Lower lobe of right lung (tissue), 2 donors: ENCODE results near the gene DXO. TPM values are rescaled to one million over a fixed set of nuclear protein-coding genes. Genes with fewer than 3 reads are reported as not detected.
"Not testable (repeated sequence)": the region's sequence is repeated elsewhere in the genome, so short reads cannot be mapped to it uniquely, and the experiment has no call there.

Experiments
- ATAC-seq, 2 donors: fragments of 200-7000 bp; cut with Tn5 transposase; one replicate each; pipeline ENCODE4 v1.9.1; 2020 to 2022; ENCODE audit warnings: mild to moderate bottlenecking in 2 of 2, moderate library complexity in 2 of 2
- DNase-seq: peaks from one replicate; pipeline ENCODE4 v3.0.0-alpha.2; 2020
- H3K27ac ChIP-seq: fragments of 200-600 bp; one replicate; pipeline ENCODE4 v1.8.0; 2022
- H3K27me3 ChIP-seq: fragments of 200-600 bp; one replicate; pipeline ENCODE4 v1.8.0; 2022; ENCODE audit warnings: low read depth
- H3K36me3 ChIP-seq: fragments of 200-600 bp; one replicate; pipeline ENCODE4 v1.8.0; 2022; ENCODE audit warnings: mild to moderate bottlenecking
- H3K4me1 ChIP-seq: fragments of 200-600 bp; one replicate; pipeline ENCODE4 v1.8.0; 2022
- H3K4me3 ChIP-seq: fragments of 200-600 bp; one replicate; pipeline ENCODE4 v1.8.0; 2022; ENCODE audit warnings: mild to moderate bottlenecking
- H3K9me3 ChIP-seq: fragments of 200-600 bp; one replicate; pipeline ENCODE4 v1.8.0; 2022
- intact Hi-C: fragments of 100-400 bp; cut with DNase I; formaldehyde crosslinking; loops from one replicate; pipeline ENCODE4 v1.11.0; 2022
- long read RNA-seq: library from polyadenylated mRNA; unstranded; transcript quantifications from one replicate; pipeline ENCODE4 v2.0.0, GENCODE V29; 2021
- total RNA-seq: library from RNA; stranded (reverse); fragmentation: NEBNext Ultra II Directional; extraction: Animal tissue kit (Norgen Biotek cat#: 25700); gene quantifications from one replicate; pipeline ENCODE4 v1.2.1, GENCODE V29; 2021
- TF ChIP-seq, protein P1 (sequence below): fragments of 200-600 bp; IDR thresholded peaks from one replicate; pipeline ENCODE4 v1.8.0; 2022; ENCODE audit warnings: antibody characterized with exemption, mild to moderate bottlenecking
- donor health status: DM: no; HTN: yes; CAD: no; lungs with severe emphysema.

DXO gene
- 16.5 TPM for total RNA-seq
- long read RNA-seq, transcript DXO-201 (7 exons, 1,628 nt), result major isoform, 8 of 21 reads
- long read RNA-seq, partial matches to known transcripts, result 1 of 21 reads
- long read RNA-seq, other reads (novel, unspliced or antisense), result 9 of 21 reads

DNA sequence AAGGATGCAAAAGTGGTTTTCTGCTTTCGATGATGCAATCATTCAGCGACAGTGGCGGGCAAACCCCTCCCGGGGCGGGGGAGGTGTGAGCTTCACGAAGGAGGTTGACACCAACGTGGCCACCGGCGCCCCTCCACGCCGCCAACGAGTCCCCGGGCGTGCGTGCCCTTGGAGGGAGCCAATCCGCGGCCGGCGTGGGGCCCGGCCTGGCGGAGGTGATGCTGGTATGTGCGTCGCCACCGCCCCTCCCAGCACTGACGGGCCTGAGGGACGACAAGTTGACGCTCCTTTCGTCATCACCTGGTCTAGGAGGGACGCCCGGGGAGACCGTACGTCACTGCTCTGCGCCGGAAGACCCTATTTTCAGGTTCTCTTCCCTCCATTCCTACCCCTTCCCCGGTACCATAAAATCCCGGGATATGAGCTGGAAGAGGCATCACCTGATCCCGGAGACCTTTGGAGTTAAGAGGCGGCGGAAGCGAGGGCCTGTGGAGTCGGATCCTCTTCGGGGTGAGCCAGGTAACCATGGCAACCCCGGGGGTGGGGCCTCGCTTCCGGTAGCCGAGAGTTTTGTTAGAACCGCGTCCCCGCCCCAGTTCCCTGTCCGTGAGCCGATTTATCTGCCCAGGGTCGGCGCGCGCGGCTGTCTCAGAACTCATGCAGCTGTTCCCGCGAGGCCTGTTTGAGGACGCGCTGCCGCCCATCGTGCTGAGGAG, at the start of gene DXO:
Gene DXO, minus strand, starts transcription at position 146 of the 716 bp plus-strand sequence. CDS start 463 bp downstream, outside the sequence.
- Histone ChIP-seq H3K9me3 (no peaks in the 10 kb centered on the region), H3K4me3 (peak within 1 kb of the TSS; percentile 79), H3K36me3 (peaks cover 42% of the 10 kb centered on the region), H3K27ac (peak within 1 kb of the TSS; percentile 95), H3K4me1 (peaks cover 31% of the 10 kb centered on the region), H3K27me3 (no peaks in the 10 kb centered on the region)
- TF ChIP-seq, protein P1, sequence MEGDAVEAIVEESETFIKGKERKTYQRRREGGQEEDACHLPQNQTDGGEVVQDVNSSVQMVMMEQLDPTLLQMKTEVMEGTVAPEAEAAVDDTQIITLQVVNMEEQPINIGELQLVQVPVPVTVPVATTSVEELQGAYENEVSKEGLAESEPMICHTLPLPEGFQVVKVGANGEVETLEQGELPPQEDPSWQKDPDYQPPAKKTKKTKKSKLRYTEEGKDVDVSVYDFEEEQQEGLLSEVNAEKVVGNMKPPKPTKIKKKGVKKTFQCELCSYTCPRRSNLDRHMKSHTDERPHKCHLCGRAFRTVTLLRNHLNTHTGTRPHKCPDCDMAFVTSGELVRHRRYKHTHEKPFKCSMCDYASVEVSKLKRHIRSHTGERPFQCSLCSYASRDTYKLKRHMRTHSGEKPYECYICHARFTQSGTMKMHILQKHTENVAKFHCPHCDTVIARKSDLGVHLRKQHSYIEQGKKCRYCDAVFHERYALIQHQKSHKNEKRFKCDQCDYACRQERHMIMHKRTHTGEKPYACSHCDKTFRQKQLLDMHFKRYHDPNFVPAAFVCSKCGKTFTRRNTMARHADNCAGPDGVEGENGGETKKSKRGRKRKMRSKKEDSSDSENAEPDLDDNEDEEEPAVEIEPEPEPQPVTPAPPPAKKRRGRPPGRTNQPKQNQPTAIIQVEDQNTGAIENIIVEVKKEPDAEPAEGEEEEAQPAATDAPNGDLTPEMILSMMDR, result no peak
- ATAC-seq, result peak; percentile 95 to 96
- peak; percentile 98 for DNase-seq
- intact Hi-C loops, result no loop called here

DNA sequence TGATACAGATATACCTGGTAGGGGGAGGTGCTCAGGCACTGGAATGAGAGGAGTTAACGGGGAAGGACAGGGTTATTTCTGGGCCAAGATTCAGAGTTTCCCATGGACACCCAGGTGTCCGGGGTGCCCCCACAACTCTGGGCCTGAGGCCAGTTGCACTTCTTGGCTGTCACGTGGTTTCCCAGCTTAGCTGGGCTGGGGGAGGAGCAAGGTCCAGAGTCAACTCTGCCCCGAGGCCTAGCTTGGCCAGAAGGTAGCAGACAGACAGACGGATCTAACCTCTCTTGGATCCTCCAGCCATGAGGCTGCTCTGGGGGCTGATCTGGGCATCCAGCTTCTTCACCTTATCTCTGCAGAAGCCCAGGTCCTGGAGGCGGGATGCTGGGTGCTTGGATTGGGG, 42.6 kb upstream of the DXO start, which contains the start of gene C4B:
Gene C4B, plus strand, starts transcription at position 249 of the 400 bp plus-strand sequence. Its CDS starts 51 bp downstream, at position 300.
- H3K36me3 ChIP-seq, H3K4me1 ChIP-seq, H3K4me3 ChIP-seq, intact Hi-C loops, H3K27ac ChIP-seq, H3K27me3 ChIP-seq, H3K9me3 ChIP-seq, DNase-seq: not testable (repeated sequence)
- ATAC-seq, result peak; percentile 64 to 76

DNA sequence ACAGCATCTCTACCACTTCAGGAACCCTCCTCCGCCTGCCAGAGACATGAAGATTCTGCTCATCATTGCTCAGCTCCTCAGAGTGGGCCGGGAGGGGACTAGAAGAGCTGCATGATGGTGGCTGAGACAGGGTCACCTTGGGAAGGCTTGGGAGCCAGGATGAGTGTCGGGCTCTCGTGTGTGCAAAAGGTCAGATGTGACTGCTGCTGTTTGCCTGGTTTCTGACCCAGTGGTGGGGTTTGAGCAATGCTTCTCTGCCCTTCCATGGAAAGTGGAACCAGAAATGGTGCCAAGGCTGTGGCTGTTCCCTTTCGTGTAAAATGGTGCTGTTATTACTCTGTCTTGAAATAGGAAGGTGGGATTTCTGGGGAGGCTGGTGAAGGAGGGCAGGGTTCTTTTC, 41.8 kb upstream of the DXO start:
- intact Hi-C loops, H3K4me1 ChIP-seq, H3K36me3 ChIP-seq, H3K9me3 ChIP-seq, ATAC-seq, DNase-seq, H3K27ac ChIP-seq, H3K27me3 ChIP-seq, H3K4me3 ChIP-seq: not testable (repeated sequence)

DNA sequence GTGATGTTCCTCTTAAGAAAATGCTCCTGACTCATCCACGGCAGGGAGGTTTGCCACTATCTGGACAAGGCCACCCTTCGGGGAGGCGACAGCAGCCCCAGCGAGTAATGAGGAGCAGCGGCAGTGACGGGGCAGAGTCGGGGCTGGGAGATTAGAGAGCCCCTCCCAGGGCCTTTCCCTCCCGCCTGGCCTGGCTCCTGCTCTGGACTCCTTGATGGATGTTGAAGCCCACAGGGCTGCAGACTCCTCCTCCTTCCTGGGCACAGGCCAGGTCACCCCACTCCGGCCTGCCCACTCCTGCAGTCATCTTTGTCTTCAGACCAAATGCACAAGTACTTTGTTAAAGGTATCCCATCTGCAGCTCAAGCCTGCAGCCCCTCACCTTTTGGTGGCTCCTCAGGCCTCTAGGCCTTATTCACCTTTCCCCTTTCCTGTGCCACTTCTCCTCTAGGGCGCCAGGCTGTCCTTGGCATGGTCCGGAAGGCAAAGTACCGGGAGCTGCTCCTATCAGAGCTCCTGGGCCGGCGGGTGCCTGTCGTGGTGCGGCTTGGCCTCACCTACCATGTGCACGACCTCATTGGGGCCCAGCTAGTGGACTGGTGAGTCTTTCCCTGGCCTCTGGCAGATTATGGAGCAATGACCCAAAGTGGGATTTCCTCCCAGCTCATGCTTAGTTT, 41.1 kb upstream of the DXO start:
- intact Hi-C loops, H3K27ac ChIP-seq, H3K4me1 ChIP-seq, H3K36me3 ChIP-seq, H3K9me3 ChIP-seq, H3K27me3 ChIP-seq, H3K4me3 ChIP-seq, ATAC-seq: not testable (repeated sequence)
- peak; percentile 42 for DNase-seq

DNA sequence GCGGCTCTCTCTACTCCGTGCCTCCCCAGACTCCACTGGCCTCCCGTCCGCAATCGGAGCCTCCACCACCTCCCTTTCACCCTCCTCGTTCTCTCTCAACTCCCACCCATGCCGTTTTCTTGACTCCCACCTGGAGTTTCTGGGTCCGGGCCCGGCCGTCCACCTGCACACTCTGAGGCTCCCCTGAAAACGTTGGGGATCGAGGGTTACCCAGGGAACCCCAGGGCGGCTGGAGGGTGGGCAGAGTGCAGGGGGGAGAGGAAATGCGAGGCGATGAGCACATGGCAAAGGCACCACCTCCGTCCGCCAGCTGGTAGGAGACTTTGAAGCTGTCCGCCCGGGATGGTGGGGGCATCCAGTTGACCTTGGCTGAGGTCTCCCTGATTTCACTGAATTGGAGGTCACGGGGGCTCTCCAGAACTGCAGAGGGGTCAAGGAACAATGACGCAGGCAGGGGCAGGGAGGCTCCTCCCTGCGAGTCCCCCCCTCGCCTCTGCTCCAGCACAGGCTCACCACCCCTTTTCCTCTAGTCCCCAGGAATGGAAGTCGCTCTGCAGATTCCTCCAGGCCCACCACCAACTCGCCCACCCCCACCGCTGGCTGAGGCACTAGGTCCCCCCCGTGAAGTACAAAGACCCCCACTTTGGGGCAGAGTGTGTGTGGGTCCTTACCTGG, 39.1 kb upstream of the DXO start:
- H3K4me1 ChIP-seq, H3K9me3 ChIP-seq, H3K27me3 ChIP-seq, H3K27ac ChIP-seq, intact Hi-C loops, H3K4me3 ChIP-seq, H3K36me3 ChIP-seq, ATAC-seq: not testable (repeated sequence)
- DNase-seq, result peak; percentile 23

DNA sequence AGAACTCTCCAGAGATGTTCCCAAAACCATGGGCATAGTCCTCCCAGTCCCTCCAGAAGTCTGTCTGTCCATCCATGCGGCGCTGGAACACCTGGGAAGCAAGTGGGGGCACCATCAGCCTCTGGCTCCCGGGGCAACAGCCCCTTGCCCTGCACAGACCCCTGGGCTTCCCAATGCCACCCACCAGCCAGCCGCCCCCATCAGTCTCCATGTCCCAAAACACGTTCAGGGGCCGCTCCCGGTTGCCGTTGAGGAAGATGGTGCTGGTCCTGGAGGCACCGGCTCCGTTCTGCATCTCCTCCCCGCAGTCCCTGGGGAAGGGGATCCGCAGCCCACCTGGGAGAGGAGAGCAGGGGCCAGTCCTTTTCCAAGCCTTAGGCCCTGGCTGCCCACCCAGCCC, 37.6 kb upstream of the DXO start:
- H3K4me1 ChIP-seq, H3K36me3 ChIP-seq, H3K27ac ChIP-seq, ATAC-seq, H3K27me3 ChIP-seq, H3K4me3 ChIP-seq, intact Hi-C loops, H3K9me3 ChIP-seq: not testable (repeated sequence)
- DNase-seq, result peak; percentile 28

DNA sequence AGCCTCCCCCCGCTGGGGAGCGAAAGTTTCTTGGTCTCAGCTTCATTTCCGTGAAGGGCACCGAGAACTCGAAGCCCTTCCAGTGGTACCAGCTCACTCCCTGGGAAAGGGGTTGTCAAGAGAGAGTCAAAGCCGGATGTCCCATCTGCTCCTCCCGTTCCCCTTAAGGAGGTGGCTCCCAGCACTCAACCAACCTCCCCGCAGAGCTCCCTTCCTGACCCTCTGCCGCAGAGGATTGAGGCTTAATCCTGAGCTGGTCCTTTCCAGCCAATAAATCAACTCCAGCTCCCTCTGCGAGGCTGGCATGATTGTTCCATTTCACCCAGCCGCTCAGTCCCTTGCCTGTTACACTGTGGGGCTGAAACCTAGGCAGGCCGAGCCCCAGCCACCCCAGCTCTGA, 36.7 kb upstream of the DXO start:
- H3K27ac ChIP-seq, H3K4me3 ChIP-seq, H3K9me3 ChIP-seq, ATAC-seq, H3K4me1 ChIP-seq, H3K27me3 ChIP-seq, intact Hi-C loops, H3K36me3 ChIP-seq: not testable (repeated sequence)
- peak; percentile 10 for DNase-seq

DNA sequence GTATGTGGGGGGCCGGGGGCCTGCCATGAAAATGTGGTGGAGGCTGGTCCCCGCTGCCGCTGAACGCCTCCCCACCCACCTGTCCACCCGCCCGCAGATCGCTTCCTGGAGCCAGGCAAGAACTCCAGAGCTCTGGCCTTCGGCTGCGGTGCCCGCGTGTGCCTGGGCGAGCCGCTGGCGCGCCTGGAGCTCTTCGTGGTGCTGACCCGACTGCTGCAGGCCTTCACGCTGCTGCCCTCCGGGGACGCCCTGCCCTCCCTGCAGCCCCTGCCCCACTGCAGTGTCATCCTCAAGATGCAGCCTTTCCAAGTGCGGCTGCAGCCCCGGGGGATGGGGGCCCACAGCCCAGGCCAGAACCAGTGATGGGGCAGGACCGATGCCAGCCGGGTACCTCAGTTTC, 36.1 kb upstream of the DXO start:
- peak; percentile 24 for DNase-seq
- ATAC-seq, H3K9me3 ChIP-seq, H3K27ac ChIP-seq, H3K27me3 ChIP-seq, H3K4me1 ChIP-seq, intact Hi-C loops, H3K4me3 ChIP-seq, H3K36me3 ChIP-seq: not testable (repeated sequence)

DNA sequence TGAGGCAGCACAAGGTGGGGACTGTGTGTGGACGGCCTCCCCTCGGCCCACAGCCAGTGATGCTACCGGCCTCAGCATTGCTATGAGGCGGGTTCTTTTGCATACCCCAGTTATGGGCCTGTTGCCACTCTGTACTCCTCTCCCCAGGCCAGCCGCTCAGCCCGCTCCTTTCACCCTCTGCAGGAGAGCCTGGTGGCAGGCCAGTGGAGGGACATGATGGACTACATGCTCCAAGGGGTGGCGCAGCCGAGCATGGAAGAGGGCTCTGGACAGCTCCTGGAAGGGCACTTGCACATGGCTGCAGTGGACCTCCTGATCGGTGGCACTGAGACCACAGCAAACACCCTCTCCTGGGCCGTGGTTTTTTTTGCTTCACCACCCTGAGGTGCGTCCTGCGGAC, 35.1 kb upstream of the DXO start:
- ATAC-seq, H3K27me3 ChIP-seq, H3K4me3 ChIP-seq, H3K27ac ChIP-seq, H3K4me1 ChIP-seq, intact Hi-C loops, H3K36me3 ChIP-seq, H3K9me3 ChIP-seq: not testable (repeated sequence)
- peak; percentile 7 for DNase-seq

DNA sequence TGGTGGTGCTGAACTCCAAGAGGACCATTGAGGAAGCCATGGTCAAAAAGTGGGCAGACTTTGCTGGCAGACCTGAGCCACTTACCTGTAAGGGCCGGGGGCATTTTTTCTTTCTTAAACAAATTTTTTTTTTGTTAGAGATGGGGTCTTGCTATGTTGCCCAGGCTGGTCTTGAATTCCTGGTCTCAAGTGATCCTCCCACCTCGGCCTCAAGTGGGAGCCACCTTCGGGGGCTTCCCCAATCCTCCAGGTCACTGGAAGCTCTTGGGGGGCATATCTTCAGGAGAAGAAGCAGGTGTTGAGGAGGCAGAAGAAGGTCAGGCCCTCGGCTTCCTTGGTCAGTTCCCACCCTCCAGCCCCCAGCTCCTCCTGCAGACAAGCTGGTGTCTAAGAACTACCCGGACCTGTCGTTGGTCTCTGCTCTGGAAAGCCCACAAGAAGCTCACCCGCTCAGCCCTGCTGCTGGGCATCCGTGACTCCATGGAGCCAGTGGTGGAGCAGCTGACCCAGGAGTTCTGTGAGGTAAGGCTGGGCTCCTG, 34.1 kb upstream of the DXO start:
- H3K4me1 ChIP-seq, H3K27me3 ChIP-seq, H3K9me3 ChIP-seq, H3K4me3 ChIP-seq, ATAC-seq, intact Hi-C loops, H3K27ac ChIP-seq, H3K36me3 ChIP-seq: not testable (repeated sequence)
- DNase-seq, result peak; percentile 14

DNA sequence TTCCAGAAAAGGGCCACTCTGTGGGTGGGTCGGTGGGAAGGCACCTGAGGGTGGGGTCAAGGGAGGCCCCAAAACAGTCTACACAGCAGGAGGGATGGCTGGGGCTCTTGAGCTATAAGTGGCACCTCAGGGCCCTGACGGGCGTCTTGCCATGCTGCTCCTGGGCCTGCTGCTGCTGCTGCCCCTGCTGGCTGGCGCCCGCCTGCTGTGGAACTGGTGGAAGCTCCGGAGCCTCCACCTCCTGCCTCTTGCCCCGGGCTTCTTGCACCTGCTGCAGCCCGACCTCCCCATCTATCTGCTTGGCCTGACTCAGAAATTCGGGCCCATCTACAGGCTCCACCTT, 33.6 kb upstream of the DXO start:
- H3K9me3 ChIP-seq, H3K27ac ChIP-seq, ATAC-seq, H3K36me3 ChIP-seq, intact Hi-C loops, H3K27me3 ChIP-seq, H3K4me3 ChIP-seq, H3K4me1 ChIP-seq: not testable (repeated sequence)
- peak; percentile 54 for DNase-seq

DNA sequence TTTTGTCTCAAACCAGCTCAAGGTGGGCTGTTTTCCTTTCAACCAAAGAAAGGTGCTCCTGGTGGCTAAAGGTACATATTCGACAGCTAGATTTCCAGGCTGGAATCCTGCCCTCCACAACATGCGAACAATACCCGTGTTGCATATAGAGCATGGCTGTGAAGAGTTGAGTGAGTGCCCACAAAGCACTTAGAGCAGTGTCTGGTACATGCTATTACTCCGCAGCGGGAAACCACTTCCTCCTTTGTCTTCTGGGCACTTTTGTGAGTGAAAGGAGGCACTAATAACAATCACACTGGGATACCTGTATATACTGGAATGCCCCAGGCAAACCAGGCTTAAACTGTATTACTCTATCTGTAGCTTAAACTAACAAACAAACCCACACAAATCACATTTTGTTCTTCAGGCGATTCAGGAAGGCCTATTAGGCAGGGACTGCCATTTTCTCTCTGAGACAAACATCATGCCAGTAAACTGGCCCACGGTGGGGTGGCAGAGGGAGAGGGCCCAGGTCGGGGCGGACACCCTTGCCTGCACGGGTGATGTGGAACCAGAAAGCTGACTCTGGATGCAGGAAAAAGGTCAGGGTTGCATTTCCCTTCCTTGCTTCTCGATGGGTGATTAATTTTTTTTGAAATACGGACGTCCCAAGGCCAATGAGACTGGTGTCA, 33.1 kb upstream of the DXO start:
- H3K4me1 ChIP-seq, DNase-seq, H3K4me3 ChIP-seq, H3K36me3 ChIP-seq, intact Hi-C loops, H3K27ac ChIP-seq, H3K27me3 ChIP-seq, H3K9me3 ChIP-seq: not testable (repeated sequence)
- peak; percentile 51 to 57 for ATAC-seq
